SK-N-SH treated with all-trans-retinoic acid at 6 μM for 48 hours (cell line): ENCODE results near the gene UBR2.

Experiments
- ARNTL ChIP-seq: fragments of 450-650 bp; formaldehyde crosslinking; IDR thresholded peaks from 2 replicates; pipeline ENCODE4 v1.5.0; 2020; ENCODE audit warnings: low read depth, mild to moderate bottlenecking, moderate library complexity, borderline replicate concordance
- CSDC2 ChIP-seq: fragments of 250-450 bp; sonication (Bioruptor Pico); IDR thresholded peaks from 2 replicates; pipeline ENCODE4 v1.5.0; 2020; ENCODE audit warnings: mild to moderate bottlenecking, moderate library complexity
- ESRRG ChIP-seq: fragments of 250-450 bp; sonication (Bioruptor Pico); IDR thresholded peaks from 2 replicates; pipeline ENCODE4 v1.6.1; 2021; ENCODE audit warnings: mild to moderate bottlenecking
- RARB ChIP-seq: fragments of 250-450 bp; sonication (Bioruptor Pico); IDR thresholded peaks from 2 replicates; pipeline ENCODE4 v1.8.0; 2021; ENCODE audit warnings: mild to moderate bottlenecking, moderate library complexity

DNA sequence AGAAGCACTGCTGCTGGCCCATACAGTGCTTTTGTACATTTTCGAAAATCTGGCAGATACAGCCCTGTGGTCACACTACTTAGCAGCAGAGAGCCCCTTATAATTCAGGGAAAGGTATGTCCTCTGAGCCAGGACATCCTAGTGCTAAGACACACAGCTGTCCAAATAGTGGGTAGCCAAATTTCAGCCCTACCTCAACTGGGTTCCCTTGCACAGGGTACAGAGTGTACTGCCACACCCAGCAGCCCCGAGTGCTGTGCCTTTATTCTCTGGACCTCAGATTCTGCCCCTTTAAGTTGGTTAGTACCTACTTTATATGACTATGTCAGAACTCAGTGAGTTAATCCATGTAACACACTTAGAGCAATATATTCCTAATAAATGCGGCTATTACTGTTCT is 111.0 kb downstream of the UBR2 start:
- TF ChIP-seq RARB (no peak), CSDC2 (CRISPR knock-in tag) (no peak), ESRRG (CRISPR knock-in tag) (no peak), ARNTL (CRISPR knock-in tag) (no peak)
